Keratinocyte (primary cell): Measurements from ENCODE around the gene GSAP. TPM values are rescaled to one million over a fixed set of nuclear protein-coding genes. Genes with fewer than 3 reads are reported as not detected.

Experiments
- DNase-seq: peaks from one replicate; pipeline ENCODE4 v3.0.0-alpha.2; 2011; ENCODE audit warnings: low read depth, missing footprints, low spot score
- FAIRE-seq: peaks from 2 replicates; lab custom pipeline; 2011; peaks lifted over from hg19 to GRCh38; lab: Jason Lieb, UNC
- H2AFZ ChIP-seq: 2 replicates; pipeline ENCODE4 v1.6.0; 2012; ENCODE audit warnings: low read length, control low read depth, inconsistent platforms; ENCODE audit not compliant: control insufficient read depth
- H3K27ac ChIP-seq: 2 replicates; pipeline ENCODE4 v1.5.1; 2011; ENCODE audit warnings: low read length; ENCODE audit not compliant: control insufficient read depth, insufficient read depth
- H3K27me3 ChIP-seq: 3 replicates; pipeline ENCODE4 v1.6.0; 2011; ENCODE audit warnings: low read length; ENCODE audit not compliant: control insufficient read depth, insufficient read depth; ENCODE audit errors: extremely low read depth
- H3K36me3 ChIP-seq, 2 experiments: 2 replicates in 1 of 2; 3 replicates in 1 of 2; pipeline ENCODE4 v1.5.1; 2011; ENCODE audit warnings: low read length in 2 of 2, mild to moderate bottlenecking in 1 of 2; ENCODE audit not compliant: control insufficient read depth in 2 of 2, insufficient read depth in 2 of 2; ENCODE audit errors: extremely low read depth in 1 of 2
- H3K4me1 ChIP-seq: 3 replicates; pipeline ENCODE4 v1.5.1; 2011; ENCODE audit warnings: low read length; ENCODE audit not compliant: control insufficient read depth, insufficient read depth; ENCODE audit errors: extremely low read depth
- H3K4me2 ChIP-seq: 3 replicates; pipeline ENCODE4 v1.6.0; 2011; ENCODE audit warnings: low read depth, low read length; ENCODE audit not compliant: control insufficient read depth, insufficient read depth; ENCODE audit errors: extremely low read depth
- H3K4me3 ChIP-seq, 3 experiments: fragments of 200-600 bp in 1 of 3; sonication (generic) in 1 of 3; 2 replicates in 2 of 3; 3 replicates in 1 of 3; pipeline ENCODE4 v1.5.1; 2011 to 2016; ENCODE audit warnings: low read length in 3 of 3, mild to moderate bottlenecking in 3 of 3, control low read depth in 2 of 3, inconsistent platforms in 1 of 3, low read depth in 1 of 3, mixed read lengths in 1 of 3, mixed run types in 1 of 3, moderate library complexity in 1 of 3; ENCODE audit not compliant: control insufficient read depth in 2 of 3, insufficient read depth in 2 of 3; ENCODE audit errors: extremely low read depth in 1 of 3
- H3K79me2 ChIP-seq: 2 replicates; pipeline ENCODE4 v1.6.0; 2012; ENCODE audit warnings: low read length; ENCODE audit not compliant: control insufficient read depth, insufficient read depth
- H3K9ac ChIP-seq: 3 replicates; pipeline ENCODE4 v1.6.0; 2011; ENCODE audit warnings: low read length; ENCODE audit not compliant: control insufficient read depth, insufficient read depth; ENCODE audit errors: extremely low read depth
- H3K9me1 ChIP-seq: 3 replicates; pipeline ENCODE4 v1.6.0; 2011; ENCODE audit warnings: low read length; ENCODE audit not compliant: control insufficient read depth, insufficient read depth; ENCODE audit errors: extremely low read depth
- H3K9me3 ChIP-seq: 2 replicates; pipeline ENCODE4 v1.5.1; 2012; ENCODE audit warnings: low read depth, low read length; ENCODE audit not compliant: control insufficient read depth
- H4K20me1 ChIP-seq: 3 replicates; pipeline ENCODE4 v1.6.0; 2011; ENCODE audit warnings: low read length; ENCODE audit not compliant: control insufficient read depth, insufficient read depth; ENCODE audit errors: extremely low read depth
- EZH2 ChIP-seq: IDR thresholded peaks from one replicate; pipeline ENCODE4 v1.6.1; 2012; ENCODE audit warnings: inconsistent platforms, mild to moderate bottlenecking, low read length, moderate library complexity
- dilution Hi-C: fragments of 300-500 bp; cut with MboI; formaldehyde crosslinking; loops from one replicate; pipeline ENCODE4 v1.7.0; 2020; ENCODE audit warnings: low sequenced_read_pairs; ENCODE audit not compliant: extremely low pct_ligation_motif_present
- polyA plus RNA-seq, 5 experiments: library from polyadenylated mRNA; depleted of rRNA in 3 of 5; stranded (reverse) in 3 of 5; stranded (forward) in 1 of 5; unstranded in 1 of 5; fragments of >200 nt; gene quantifications; 1 replicate in 1 of 5; 2 replicates in 3 of 5; 3 replicates in 1 of 5; pipeline versions ENCODE4 v1.2.1 to v1.2.3, GENCODE V29; 2011 to 2012; ENCODE audit warnings: missing spikeins in 2 of 5, low read depth in 1 of 5, low replicate concordance in 1 of 5
- TF ChIP-seq, protein P1 (sequence below), 3 experiments: IDR thresholded peaks in 1 of 3; conservative IDR thresholded peaks in 1 of 3; optimal IDR thresholded peaks in 1 of 3; 2 replicates in 2 of 3; 3 replicates in 1 of 3; pipeline versions ENCODE3 to v1.5.1; 2011; ENCODE audit warnings: low read length in 3 of 3, mild to moderate bottlenecking in 3 of 3, moderate library complexity in 2 of 3, control low read depth in 1 of 3, inconsistent platforms in 1 of 3; ENCODE audit not compliant: insufficient read depth in 2 of 3; ENCODE audit errors: extremely low read depth in 1 of 3

GSAP gene
- polyA plus RNA-seq, 1 donor (not counting 4 experiments of a cell fraction or from before 2014, with no cell fraction given), result 5.4 TPM

DNA sequence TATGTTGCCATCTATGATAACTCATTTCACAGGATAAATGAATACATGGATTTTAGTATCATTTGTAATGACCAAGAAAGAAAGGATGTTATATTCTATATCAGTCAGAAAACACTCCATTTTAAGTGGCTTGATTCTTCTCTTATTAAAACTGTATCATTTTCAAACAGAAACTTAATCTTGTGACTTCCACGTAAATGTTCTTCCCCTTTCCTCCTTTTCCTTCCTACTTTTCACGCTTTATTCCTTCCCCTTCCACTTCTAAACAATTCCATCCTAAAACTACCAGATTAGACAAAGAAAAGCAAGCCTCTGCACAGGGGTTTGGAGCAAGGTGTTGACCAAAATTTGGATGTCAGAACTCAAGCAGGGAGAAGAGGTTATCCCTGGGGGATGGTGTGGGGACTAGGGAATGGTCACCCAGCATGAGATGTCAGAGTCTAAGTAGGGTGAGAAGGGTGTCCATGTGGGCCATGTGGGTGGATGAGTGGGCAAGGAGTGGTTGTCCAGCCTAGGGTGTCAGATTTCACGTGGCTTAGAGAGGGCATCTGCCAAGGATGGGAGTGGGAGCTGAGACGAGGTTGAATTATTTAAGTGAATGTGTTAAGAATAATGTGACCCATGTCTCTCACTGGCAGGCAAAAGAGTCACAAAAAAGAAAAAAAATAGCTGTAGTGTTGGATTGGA is 5.0 kb upstream of the GSAP start:
- FAIRE-seq (no peak), DNase-seq (no peak)
- Histone ChIP-seq H3K9ac (no peak overlapping the region), H3K79me2 (no peaks in the 10 kb centered on the region), H3K9me1 (no peaks in the 10 kb centered on the region), H3K27ac (no peak overlapping the region), H3K4me2 (no peak overlapping the region), H3K4me3 (no peak overlapping the region), H2AFZ (no peak overlapping the region), H3K36me3 (no peaks in the 10 kb centered on the region), H3K4me1 (peaks cover 14% of the 10 kb centered on the region), H3K9me3 (no peaks in the 10 kb centered on the region), H4K20me1 (no peaks in the 10 kb centered on the region), H3K27me3 (no peaks in the 10 kb centered on the region)
- dilution Hi-C loops, result no loop called here
- TF ChIP-seq, protein P1, sequence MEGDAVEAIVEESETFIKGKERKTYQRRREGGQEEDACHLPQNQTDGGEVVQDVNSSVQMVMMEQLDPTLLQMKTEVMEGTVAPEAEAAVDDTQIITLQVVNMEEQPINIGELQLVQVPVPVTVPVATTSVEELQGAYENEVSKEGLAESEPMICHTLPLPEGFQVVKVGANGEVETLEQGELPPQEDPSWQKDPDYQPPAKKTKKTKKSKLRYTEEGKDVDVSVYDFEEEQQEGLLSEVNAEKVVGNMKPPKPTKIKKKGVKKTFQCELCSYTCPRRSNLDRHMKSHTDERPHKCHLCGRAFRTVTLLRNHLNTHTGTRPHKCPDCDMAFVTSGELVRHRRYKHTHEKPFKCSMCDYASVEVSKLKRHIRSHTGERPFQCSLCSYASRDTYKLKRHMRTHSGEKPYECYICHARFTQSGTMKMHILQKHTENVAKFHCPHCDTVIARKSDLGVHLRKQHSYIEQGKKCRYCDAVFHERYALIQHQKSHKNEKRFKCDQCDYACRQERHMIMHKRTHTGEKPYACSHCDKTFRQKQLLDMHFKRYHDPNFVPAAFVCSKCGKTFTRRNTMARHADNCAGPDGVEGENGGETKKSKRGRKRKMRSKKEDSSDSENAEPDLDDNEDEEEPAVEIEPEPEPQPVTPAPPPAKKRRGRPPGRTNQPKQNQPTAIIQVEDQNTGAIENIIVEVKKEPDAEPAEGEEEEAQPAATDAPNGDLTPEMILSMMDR (optimal IDR thresholded peaks at IDR 0.05 in 1 of 3, IDR thresholded peaks at IDR 0.05 in 1 of 3, conservative IDR thresholded peaks at IDR 0.05 in 1 of 3; ENCODE audit: extremely low read depth in 1 of 3, insufficient read depth in 2 of 3, low read length in 3 of 3), result no peak
- no peak for TF ChIP-seq EZH2

DNA sequence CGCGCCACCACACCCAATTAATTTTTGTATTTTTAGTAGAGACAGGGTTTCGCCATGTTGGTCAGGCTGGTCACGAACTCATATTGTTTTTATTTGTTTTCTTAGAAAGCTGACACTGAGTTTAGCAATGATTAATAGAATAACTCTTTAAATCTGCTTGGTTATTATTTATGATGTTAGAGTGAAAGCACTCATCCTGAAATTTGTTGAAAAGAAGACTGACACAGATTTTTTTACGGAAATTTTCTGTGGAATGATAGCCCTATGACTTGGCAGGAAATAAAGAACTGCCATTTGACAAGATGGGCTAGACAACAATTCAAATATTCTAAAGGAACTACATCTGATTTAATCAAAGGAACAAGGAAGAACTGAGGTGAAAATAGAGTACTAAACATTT is 4.3 kb upstream of the GSAP start:
- dilution Hi-C loops, result no loop called here
- no peak for TF ChIP-seq EZH2
- TF ChIP-seq, protein P1 (optimal IDR thresholded peaks at IDR 0.05 in 1 of 3, IDR thresholded peaks at IDR 0.05 in 1 of 3, conservative IDR thresholded peaks at IDR 0.05 in 1 of 3; ENCODE audit: extremely low read depth in 1 of 3, insufficient read depth in 2 of 3, low read length in 3 of 3), result no peak
- Histone ChIP-seq H3K4me2 (no peak overlapping the region), H3K27me3 (no peaks in the 10 kb centered on the region), H3K79me2 (no peaks in the 10 kb centered on the region), H3K9ac (no peak overlapping the region), H3K9me3 (no peaks in the 10 kb centered on the region), H4K20me1 (no peaks in the 10 kb centered on the region), H3K27ac (no peak overlapping the region), H3K9me1 (no peaks in the 10 kb centered on the region), H2AFZ (no peak overlapping the region), H3K4me1 (peaks cover 12% of the 10 kb centered on the region), H3K4me3 (no peak overlapping the region), H3K36me3 (no peaks in the 10 kb centered on the region)
- no peak for FAIRE-seq
- no peak for DNase-seq
